Body of pancreas (tissue), 4 donors: ENCODE measurements around the gene RTF2.

ENCODE experiments used
- POLR2A ChIP-seq, 3 donors: fragments of 450-650 bp; IDR thresholded peaks; one replicate each; pipeline ENCODE4 v1.6.1; 2016; ENCODE audit warnings: antibody characterized with exemption in 3 of 3, mild to moderate bottlenecking in 2 of 3
- TF ChIP-seq, protein P1 (sequence below), 7 experiments: fragments of 450-650 bp in 4 of 7; fragments of 200-600 bp in 3 of 7; sonication (generic) in 3 of 7; IDR thresholded peaks; one replicate each; pipeline ENCODE4 v1.5.1; 2016 to 2019; ENCODE audit warnings: antibody characterized with exemption in 7 of 7

DNA sequence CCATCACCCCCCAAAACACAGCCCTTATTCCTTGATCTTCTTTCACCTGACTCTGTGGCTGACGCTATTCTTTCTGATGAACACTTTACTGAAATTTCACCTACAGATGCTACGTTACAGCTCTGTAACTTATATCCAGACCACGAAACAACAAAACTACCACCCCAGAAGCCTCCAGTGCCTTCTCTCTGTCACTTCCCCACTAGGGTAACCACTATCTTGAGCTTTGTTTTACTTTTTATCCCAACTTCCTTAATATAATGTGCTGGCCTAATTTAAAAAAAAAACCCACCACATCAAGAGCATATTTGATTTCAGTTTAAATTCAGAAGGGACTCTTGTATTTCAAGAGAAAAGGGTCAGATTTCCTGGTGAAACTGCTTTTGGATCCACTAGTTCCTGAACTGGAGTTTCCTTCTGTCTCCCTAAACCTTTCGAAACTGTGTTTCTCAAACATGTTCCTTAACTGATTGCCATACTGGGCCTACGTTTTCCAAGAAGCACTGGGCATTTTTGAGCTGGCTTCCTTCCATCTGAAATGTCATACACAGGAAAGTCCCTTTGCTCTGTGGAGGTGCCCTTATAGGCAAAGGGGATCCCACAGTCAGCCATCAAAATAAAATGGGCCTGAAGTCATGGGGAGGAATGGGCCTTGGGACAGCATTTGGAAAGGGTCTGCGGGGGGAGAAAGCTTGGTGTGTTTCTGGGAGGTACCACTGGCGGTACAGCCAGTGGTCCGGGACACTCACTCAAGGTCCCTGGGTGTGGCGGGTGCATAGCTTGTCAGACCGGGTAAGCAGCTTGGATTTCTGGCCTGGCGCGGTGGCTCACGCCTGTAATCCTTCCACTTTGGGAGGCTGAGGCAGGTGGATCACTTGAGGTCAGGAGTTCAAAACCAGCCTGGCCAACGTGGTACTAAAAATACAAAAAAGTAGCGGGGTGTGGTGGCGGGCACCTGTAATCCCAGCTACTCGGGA, 25.8 kb upstream of the RTF2 start:
- TF ChIP-seq POLR2A (IDR thresholded peaks at IDR 0.05) = no peak
- TF ChIP-seq, protein P1, sequence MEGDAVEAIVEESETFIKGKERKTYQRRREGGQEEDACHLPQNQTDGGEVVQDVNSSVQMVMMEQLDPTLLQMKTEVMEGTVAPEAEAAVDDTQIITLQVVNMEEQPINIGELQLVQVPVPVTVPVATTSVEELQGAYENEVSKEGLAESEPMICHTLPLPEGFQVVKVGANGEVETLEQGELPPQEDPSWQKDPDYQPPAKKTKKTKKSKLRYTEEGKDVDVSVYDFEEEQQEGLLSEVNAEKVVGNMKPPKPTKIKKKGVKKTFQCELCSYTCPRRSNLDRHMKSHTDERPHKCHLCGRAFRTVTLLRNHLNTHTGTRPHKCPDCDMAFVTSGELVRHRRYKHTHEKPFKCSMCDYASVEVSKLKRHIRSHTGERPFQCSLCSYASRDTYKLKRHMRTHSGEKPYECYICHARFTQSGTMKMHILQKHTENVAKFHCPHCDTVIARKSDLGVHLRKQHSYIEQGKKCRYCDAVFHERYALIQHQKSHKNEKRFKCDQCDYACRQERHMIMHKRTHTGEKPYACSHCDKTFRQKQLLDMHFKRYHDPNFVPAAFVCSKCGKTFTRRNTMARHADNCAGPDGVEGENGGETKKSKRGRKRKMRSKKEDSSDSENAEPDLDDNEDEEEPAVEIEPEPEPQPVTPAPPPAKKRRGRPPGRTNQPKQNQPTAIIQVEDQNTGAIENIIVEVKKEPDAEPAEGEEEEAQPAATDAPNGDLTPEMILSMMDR (IDR thresholded peaks at IDR 0.05) = no peak
